Stromal cell of bone marrow (primary cell): ENCODE results near the gene SLC35E2B.
"Not testable (repeated sequence)": the region's sequence is repeated elsewhere in the genome, so short reads cannot be mapped to it uniquely, and the experiment has no call there.

Source experiments
- DNase-seq: peaks from one replicate; pipeline ENCODE4 v3.0.0-alpha.2; 2012; ENCODE audit warnings: low read depth

Gene SLC35E2B

DNA sequence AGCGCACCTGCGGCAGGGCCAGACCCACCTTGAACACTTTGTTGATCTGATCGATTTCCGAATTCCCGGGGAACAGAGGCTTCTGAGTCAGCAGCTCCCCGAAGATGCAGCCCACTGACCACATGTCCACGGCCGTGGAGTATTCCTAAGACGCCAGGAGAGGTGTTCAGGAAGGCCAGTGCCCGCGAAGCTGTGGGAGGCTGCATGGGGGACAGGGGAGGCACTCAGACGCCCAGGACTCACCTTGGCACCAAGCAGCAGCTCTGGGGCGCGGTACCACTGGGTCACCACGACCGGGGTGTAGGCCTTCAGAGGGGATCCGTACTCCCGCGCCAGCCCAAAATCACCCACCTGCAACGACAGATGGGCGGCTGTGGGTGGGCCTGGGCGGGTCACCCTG is 11.2 kb upstream of the SLC35E2B start:
- DNase-seq: no peak

DNA sequence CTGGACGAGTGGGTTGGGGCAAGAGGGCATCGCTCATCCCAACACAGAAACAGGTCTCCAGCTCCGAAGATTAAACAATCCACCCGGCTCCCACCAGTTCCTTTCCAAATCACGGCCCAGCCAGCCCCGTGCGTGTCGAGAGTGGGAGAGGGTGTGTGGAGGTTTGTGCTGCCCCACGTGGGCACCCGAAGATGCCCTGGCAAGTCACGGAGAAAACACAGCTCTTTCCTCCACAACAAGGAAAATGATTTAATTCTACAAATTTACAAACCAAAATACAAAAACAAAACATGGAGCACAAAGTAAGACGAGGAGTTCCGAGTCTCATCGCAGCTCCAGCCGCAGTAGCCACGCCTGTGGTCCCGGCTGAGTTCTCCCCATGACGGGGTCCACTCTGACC is 9.9 kb upstream of the SLC35E2B start:
- not testable (repeated sequence) for DNase-seq

DNA sequence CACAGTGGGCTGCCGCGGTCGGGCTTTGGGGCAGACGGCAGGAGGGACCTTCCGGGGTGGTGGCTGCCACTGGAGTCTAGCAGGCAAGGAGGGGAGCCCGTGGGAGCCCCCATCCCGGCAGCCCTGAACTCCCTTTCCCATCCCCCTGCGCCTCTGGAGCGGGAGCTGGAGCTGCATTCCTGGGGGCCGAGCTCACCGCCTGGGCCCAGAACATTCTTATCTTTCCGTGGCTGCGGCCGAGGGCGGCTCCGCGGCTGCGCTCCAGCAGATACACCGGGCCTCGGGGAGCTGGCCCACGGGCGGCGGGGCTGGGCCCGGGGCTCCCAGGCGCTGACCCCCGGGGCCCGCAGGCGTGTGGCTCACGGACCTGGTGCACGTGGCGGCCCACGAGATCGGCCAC is 8.0 kb upstream of the SLC35E2B start:
- not testable (repeated sequence) for DNase-seq

DNA sequence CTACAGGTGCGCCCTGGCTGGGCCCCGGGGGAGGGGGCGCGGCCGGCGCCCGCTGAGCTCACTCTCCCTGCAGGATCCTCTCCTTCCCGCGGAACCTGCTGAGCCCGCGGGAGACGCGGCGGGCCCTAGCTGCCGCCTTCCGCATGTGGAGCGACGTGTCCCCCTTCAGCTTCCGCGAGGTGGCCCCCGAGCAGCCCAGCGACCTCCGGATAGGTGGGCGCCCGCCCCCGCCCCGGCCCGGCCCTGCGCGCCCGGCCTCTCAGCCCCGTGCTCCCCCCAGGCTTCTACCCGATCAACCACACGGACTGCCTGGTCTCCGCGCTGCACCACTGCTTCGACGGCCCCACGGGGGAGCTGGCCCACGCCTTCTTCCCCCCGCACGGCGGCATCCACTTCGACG is 7.5 kb upstream of the SLC35E2B start:
- DNase-seq: not testable (repeated sequence)

DNA sequence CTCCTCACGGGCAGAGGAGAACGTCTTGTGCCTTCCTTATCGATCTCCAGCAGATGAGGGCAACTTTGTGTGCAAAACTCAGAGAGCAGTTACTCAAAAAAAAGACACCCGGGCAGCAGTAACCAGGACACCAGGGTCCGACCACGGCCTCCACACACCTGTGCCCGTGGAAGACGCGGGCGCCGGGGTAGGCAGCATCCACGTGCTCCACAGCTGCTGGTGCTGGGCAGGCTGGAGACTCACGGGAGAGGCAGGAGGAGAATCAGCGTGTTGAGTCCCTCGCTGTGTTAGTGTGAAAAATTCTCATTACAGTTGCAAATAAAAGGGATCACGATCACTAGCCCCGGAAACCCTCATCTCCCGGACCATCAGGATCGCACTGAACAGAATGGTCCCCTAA is 6.5 kb upstream of the SLC35E2B start:
- not testable (repeated sequence) for DNase-seq

DNA sequence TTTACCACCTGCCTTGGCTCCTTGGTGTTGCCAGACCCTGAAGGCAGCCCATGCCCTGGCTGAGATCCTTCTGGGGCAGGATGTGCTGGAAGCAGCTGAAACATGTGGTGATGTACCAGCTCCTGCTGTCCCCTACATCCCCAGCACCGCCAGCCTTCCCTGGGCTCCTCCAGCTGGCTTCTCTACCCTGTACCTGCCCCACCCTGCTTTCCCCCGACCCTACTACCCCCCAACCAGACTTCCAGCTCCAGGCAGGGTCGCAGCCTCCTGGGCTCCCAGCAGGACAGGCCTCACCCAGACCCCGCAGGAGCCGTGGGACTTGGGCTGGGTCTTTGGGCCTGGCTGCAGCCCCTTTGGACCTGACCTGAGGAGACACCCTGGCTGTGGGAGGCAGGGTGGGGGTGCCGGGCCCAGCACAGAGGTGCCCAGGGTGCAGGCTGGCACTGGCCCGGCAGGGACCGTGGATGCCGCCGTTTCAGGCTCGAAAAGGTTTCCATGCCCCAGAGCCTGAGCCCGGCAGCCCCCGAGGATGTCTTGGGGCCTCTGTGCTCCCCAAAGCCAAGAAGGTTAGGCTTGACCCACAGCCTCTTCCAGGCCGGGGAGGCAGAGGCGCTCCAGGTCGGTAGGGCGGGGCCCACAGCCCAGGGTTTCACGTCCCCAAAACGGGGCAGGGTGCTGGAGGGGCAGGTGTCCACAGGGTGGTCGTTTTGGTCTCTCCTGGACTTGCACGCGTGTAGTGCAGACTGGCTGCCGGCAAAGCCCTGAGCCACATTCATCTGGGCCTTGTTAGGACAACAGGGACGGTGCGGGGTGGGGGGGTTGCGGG is 5.0 kb upstream of the SLC35E2B start:
- DNase-seq: not testable (repeated sequence)

DNA sequence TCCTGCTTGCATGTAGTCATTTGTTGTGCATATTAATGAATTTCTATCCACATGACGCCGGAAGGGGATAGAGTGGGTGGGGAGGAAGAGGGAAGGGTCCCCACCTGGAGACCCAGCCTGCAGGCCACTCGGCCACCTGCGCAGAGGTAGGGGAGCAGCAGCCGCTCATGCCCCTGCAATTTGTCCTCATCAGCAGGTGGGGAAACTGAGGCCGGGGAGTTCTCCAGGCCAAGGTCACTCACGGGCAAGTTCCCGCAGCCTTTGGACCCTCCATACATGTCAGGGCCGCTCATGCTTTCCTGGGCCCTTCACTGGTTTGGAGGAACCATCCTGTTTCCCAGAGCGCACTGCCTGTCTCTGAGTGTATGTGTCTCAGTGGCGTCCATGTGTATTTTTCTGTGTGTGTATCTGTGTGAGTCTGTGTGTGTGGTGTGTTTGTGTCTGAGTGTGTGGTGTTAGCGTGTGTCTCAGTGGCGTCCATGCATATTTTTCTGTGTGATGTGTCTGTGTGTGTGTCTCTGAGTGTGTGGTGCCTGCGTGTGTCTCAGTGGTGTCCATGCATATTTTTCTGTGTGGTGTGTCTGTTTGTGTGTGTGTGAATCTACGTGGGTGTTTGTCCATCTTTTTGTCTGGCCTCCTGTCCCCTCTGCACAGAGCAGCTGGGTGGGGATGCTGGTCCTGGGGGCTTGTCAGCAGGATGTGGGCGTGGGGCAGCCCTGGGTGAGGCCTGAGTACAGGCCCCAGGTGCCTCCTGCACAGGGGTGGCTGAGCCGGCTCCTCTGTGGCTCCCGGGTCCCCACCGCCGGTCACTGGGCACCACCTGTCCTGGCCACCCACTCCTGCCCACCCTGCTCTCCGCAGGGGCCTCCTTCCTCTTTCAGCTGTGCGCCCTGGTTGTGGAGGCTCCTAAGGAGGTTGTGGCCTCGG is 4.1 kb upstream of the SLC35E2B start:
- DNase-seq: not testable (repeated sequence)

DNA sequence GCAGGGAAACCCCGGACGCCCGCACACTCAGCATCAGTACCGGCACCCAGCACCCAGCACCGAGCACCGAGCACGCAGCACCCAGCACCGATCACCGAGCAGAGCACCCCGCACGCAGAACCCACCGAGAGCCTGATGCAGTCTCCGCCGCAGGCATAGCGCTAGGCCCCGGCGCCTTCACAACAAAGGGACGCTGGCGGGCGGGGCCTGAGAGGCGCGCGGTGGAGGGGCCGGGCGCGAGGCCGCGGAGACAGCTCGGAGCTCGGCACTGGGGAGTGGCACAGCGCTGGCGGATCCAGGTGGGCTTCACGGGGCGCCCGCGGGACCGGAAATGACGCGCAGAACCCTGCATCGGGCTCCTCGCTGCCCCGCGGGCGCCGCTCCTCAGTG is 276 bp downstream of the SLC35E2B start:
- peak; percentile 40 for DNase-seq

DNA sequence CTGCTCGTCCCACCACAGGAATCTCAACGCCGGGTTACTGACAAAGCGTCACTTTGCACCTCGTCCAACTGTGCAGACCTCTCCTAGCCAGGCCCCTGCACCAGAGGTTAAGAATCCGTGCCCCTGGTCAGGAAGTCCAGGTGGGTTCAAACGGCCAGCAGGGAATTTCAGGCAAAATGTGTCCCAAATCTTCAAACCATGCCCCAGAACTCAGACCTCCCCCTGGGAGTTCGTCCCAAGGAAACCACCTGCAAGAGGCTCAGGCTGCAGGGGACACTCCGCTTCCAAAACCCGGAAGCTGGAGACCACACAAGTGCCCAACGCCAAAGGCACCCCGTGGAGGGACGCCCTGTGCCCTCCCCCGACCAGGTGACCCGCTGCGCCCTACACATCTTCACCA is 1.2 kb downstream of the SLC35E2B start:
- not testable (repeated sequence) for DNase-seq

DNA sequence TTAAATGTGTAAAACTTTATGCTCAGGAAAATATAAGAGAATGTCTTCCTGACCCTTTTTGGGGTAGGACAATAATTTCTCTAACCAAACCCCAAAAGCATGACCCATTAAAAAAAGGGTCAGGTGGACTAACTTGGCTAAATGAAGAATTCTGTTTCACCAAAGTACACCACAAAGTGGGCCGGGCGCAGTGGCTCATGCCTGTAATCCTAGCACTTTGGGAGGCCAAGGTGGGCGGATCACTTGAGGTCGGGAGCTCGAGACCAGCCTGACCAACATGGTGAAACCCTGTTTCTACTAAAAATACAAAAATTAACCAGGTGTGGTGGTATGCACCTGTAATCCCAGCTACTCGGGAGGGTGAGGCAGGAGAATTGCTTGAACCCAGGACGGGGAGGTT is 3.1 kb downstream of the SLC35E2B start:
- not testable (repeated sequence) for DNase-seq

DNA sequence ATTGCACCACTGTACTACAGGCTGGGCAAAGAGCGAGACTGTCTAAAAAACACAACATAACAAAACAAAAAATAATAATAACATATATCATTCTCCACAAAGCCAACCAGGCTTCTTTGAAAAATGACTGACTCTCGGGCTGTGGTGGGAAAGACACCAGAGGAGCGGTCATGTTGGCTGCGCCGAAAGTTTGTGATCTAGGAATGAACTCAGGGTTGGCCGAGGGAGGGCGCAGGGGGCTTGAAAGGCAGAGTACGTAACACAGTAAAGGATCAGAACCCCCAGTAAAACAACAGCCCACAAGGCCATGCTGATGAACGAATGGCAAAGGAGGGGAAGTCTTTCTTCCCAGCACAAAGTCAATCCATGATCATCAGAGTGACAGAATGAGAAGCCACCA is 4.7 kb downstream of the SLC35E2B start:
- DNase-seq: no peak

DNA sequence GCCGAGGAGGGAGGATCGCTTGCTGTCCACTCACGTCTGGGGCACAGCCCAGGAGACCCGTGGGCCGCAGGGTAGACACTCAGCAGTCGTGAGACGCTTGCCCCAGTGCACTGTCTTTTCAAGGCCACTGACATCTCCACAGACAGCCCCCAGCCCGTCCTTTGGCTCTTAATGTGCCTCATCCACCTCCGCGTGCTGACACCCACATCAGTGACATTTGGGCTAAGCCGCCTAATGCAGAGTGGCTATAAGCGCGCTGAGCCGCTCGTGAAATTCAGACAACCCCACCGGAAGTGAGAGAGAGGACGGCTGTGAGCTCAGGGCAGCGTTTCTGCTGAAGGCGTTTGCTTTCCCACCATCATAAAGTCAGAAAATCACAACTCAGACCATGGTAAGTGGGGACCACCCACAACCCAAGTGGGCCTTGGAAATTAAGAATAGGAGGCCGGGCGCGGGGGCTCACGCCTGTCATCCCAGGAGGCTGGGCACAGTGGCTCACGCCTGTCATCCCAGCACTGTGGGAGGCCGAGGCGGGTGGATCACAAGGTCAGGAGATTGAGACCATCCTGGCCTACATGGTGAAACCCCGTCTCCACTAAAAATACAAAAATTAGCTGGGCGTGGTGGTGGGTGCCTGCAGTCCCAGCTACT is 8.4 kb downstream of the SLC35E2B start:
- DNase-seq: no peak

DNA sequence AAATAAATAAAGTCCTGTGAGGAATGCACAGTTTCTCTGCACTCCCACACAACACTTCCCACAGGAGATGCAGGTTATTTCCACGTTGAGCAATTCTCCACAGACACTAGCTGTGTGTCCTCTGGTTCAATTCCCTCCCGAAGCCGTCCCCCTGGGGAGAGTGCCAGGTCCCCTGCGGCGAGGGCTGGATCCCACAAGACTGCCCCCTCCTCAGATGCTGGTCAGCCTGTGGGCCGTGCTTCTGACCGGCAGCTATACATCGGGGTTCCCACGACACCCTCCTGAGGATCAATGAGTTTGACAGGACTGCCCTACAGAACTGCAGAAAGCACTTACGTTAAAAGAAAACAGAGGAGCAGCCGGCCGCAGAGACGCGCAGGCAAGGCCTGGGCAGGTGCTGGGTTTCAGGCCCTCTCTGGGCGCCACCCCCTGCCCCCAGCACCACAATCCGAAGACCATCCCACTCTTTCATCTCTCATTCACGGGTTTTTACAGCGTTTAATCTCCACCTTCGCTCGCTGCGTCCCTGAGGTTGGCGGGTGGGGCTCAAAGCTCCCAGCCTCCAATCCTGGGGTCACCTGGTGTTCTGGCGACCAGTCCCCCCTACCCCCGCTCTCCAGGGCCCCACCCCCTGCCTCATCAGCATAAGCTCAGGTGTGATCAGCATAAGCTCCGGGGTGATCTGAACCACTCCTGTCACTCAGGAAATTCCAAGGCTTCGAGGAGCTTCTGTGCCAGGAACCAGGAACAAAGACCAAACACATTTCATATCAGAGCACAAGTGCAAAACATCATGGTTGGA is 9.3 kb downstream of the SLC35E2B start:
- DNase-seq: no peak

DNA sequence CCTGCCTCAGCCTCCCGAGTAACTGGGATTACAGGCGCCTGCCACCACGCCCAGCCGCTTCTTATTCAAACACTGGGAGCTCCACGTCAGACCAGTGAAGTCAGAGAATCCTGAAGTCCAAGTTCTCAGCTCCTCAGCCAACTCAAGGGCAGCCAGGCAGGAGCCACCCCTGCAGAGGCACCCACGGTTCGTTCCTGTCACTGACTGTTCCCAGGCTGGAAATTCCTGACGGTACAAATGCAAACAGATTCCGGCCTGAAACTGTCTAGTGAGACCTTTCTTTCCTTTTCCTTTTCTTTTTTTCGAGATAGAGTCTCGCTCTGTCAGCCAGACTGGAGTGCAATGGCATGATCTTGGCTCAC is 11.7 kb downstream of the SLC35E2B start:
- no peak for DNase-seq

DNA sequence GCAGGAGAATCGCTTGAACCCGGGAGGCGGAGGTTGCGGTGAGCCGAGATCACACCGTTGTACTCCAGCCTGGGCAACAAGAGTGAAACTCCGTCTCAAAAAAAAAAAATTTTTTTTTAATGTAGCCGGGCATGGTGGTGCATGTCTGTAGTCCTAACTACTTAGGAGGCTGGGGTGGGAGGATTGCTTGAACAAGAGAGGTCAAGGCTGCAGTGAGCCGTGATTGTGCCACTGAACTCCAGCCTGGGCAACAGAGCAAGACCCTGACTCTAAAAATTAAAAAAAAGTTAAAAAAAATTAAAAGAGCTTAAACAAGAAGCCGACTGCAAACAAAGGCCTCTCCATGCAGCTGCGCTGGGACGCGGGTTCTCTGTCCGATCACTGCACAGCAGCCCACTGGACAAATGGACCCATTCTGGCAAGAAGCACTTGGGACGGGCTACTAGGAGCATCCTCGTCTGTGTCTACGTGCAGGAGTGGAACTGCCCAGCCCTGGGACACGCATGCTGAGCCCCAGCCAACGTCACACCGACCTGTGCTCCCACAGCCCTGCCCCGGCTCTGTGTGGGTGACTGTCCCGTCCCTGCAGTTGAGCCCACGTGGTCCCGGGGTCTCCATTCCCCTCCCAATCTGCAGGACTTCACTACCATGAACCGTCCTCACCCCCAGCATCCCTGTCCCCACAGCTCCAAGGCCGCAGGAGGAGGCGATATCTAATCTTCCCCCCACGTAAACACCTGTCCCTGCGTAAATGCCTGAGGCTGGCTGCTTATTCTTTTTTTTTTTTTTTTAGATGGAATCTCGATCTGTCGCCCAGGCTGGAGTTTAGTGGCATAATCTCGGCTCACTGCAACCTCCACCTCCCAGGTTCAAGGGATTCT is 12.3 kb downstream of the SLC35E2B start:
- DNase-seq: no peak

DNA sequence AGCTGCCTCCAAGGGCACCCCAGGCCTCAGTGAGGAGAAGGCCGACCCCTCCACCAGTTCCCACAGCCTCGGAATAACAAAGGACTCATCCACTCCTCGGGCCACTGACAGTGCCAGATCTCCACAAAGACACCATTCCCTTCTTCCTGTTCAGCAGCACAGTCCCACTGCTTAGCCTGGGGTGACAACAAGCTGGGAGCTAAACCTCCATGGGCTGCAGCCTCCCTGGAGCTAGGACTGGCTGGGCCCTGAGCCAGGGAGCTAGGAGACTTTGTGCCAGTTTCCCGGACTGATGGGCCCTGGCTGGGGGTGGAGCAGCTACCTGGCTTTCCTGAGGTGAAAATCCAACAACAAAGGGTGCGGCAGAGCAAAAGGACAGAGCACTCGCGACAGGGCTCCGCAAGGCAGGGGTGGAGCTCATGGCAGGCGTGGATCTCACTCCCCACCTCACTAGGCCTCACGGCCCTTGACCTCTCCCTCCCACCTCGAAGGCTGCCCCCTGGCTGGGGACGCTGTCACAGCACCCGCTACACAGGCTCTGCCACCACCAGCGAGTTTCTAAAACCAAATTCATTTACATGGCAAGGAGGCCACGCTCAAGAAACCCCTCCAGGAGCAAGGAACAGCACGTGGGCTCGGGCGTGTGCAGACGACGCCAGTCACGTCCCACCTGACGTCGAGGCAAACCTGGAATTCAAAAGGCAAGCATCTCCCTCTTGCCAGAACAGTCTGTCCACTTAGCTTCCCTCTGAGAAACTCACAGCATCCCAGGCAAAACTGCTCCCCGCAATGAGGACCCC is 13.8 kb downstream of the SLC35E2B start:
- no peak for DNase-seq

DNA sequence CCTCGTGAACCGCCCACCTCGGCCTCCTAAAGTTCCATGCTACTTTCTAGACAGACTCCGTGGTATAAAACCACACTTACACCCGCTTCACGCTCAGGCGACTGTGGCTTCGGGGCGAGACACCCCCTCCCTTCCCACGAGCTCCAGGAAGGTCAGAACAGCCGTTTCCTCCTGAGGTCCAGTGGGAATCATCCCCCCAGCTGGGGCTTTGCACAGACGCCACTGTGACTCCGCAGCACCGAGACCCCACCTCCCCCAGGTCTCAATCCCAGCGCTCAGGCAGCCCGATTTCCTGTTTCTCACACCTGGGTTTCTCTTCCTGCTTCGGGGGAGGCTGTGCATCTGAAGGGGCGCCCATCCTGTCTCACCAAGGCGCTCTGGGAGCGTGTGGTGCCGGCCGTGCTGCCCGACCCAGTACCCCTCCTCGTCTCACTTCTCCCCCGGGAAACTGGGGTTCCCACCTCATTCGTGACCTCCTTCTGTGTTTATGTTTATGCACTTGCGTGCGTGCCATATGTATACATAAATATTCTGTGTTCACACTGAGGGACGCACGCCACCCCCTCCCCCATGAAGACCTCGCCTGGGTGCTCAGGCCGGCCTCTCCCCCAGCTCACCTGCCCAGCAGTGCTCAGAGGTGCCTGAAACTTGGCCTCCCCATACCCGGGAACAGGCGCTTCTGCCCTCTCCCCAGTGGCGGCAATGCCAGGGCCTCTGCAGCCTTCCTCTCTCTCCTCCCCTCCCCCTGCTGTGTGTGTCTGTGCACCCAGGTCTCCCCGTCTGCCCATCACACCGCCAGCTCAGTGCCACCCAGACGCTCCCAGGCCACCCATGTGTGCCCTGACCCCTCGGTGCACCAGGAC is 14.6 kb downstream of the SLC35E2B start:
- DNase-seq: no peak

DNA sequence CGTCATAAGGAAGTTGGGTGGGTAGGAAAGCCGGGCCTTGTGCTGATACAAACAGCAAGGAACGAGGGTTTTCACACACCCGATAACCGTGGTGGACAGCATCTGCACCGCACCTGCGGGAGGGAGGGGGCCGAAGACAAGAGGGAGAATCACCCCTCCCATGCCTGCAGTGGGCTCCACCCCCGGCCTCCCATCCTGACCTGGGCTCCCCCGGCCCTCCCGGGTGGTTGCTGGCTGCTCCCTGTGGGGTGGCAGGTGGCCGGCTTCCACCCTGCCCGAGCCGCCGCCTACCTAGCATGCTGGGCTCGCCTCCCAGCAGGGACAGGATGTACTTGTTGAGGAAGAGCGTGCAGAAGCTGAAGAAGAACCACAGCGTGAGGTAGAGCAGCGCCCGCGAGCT is 16.5 kb downstream of the SLC35E2B start:
- not testable (repeated sequence) for DNase-seq

DNA sequence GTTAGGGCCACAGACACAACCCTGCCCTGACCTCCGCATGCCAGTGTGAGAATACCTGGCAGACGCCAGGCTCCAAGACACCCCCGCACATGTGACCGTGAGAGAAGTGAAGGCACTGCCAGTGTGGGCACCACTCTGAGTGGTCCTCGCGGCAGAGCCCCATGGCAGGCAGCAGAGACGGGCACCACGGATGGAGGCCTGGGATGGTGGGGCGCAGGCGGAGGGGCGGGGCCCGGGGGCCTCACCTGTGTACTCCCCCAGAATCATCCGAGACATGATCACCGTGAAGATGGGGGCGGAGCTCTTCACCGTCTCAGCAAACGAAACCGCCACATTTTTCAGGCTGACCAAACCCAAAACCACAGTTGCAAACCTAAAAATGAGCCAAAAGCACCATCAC is 17.4 kb downstream of the SLC35E2B start:
- not testable (repeated sequence) for DNase-seq
